ENCODE data around the gene GAB3.

GRCh38 chrX:154734061-154734781, 16.7 kb downstream of the GAB3 start:
- TF ChIP-seq CTCF (IDR thresholded peaks at IDR 0.05; ENCODE audit: extremely low read depth in 1 of 2, insufficient read depth in 1 of 2, low read depth in 1 of 2, low read length in 2 of 2) (no peak), FOS (IDR thresholded peaks at IDR 0.05; ENCODE audit: borderline replicate concordance, insufficient read depth, low read length) (no peak), EZH2 (IDR thresholded peaks at IDR 0.05; ENCODE audit: borderline replicate concordance, low read depth, low read length, severe bottlenecking) (no peak), POLR2A (IDR thresholded peaks at IDR 0.05; ENCODE audit: low read depth, low read length) (no peak), POLR2AphosphoS5 (IDR thresholded peaks at IDR 0.05; ENCODE audit: insufficient read depth, low read depth, low read length) (no peak), JUN (IDR thresholded peaks at IDR 0.05; ENCODE audit: borderline replicate concordance, insufficient read depth, insufficient read length, low read depth) (no peak)
